H1 (cell line): ENCODE measurements around the gene TMEM200B. TPM values are rescaled to one million over a fixed set of nuclear protein-coding genes. Genes with fewer than 3 reads are reported as not detected.

ENCODE experiments used
- CTCF ChIA-PET: fragments of 300-600 bp; sonication (Branson Sonifier 250); formaldehyde crosslinking; loops from one replicate; lab custom pipeline; 2021; ENCODE audit not compliant: partially characterized antibody; lab: Charles Lee
- POLR2A ChIA-PET: fragments of 300-600 bp; sonication (Branson Sonifier 250); formaldehyde crosslinking; loops from one replicate; lab custom pipeline; 2021; ENCODE audit warnings: inconsistent platforms; ENCODE audit not compliant: partially characterized antibody; lab: Charles Lee
- DNase-seq, 2 experiments: peaks; one replicate each; pipeline versions ENCODE4 v3.0.0 to v3.0.0-alpha.2; 2010 to 2022; ENCODE audit warnings: low spot score in 2 of 2, low read depth in 1 of 2, mixed read lengths in 1 of 2
- FAIRE-seq: peaks from 2 replicates; lab custom pipeline; 2011; peaks lifted over from hg19 to GRCh38; lab: Jason Lieb, UNC
- H2AFZ ChIP-seq: 2 replicates; pipeline ENCODE4 v1.8.1; 2012; ENCODE audit warnings: low read length, inconsistent platforms
- H2AK5ac ChIP-seq: 2 replicates; pipeline ENCODE4 v1.6.1; 2013; ENCODE audit warnings: low read depth, low read length
- H2BK120ac ChIP-seq: replicated peaks from 2 replicates; pipeline ENCODE3; 2013; ENCODE audit warnings: low read depth, low read length, inconsistent platforms
- H2BK12ac ChIP-seq: 2 replicates; pipeline ENCODE4 v1.6.1; 2013; ENCODE audit warnings: low read depth, low read length
- H2BK15ac ChIP-seq: 2 replicates; pipeline ENCODE4 v1.6.1; 2013; ENCODE audit warnings: low read length
- H2BK20ac ChIP-seq: 2 replicates; pipeline ENCODE4 v1.6.1; 2013; ENCODE audit warnings: low read length
- H2BK5ac ChIP-seq: 2 replicates; pipeline ENCODE4 v1.6.1; 2013; ENCODE audit warnings: low read depth, low read length
- H3K14ac ChIP-seq: 2 replicates; pipeline ENCODE4 v1.6.1; 2013; ENCODE audit warnings: inconsistent platforms; ENCODE audit not compliant: insufficient read length
- H3K18ac ChIP-seq: 2 replicates; pipeline ENCODE4 v1.6.1; 2013; ENCODE audit warnings: low read length; ENCODE audit errors: extremely low read depth
- H3K23ac ChIP-seq: 2 replicates; pipeline ENCODE4 v1.6.1; 2013; ENCODE audit warnings: inconsistent platforms; ENCODE audit not compliant: insufficient read length
- H3K23me2 ChIP-seq: 2 replicates; pipeline ENCODE4 v1.6.1; 2013; ENCODE audit warnings: low read depth, low read length
- H3K27ac ChIP-seq: 2 replicates; pipeline ENCODE4 v1.6.1; 2011; ENCODE audit warnings: low read depth, low read length, inconsistent platforms
- H3K27me3 ChIP-seq, 4 experiments: replicated peaks in 1 of 4; 1 replicate in 1 of 4; 2 replicates in 3 of 4; pipeline versions ENCODE4 v1.6.1 to v1.8.1; 2011 to 2013; ENCODE audit warnings: low read length in 3 of 4, mild to moderate bottlenecking in 3 of 4, inconsistent platforms in 2 of 4, mixed read lengths in 2 of 4, moderate library complexity in 1 of 4; ENCODE audit not compliant: control insufficient read depth in 3 of 4, insufficient read depth in 3 of 4; ENCODE audit errors: extremely low read depth in 1 of 4
- H3K36me3 ChIP-seq, 4 experiments: 2 replicates each; pipeline versions ENCODE4 v1.6.1 to v1.8.1; 2011 to 2013; ENCODE audit warnings: mild to moderate bottlenecking in 4 of 4, low read length in 3 of 4, moderate library complexity in 2 of 4, control low read depth in 1 of 4, inconsistent platforms in 1 of 4; ENCODE audit not compliant: insufficient read depth in 4 of 4, control insufficient read depth in 2 of 4
- H3K4ac ChIP-seq: replicated peaks from 2 replicates; pipeline ENCODE3; 2013; ENCODE audit warnings: low read length, low read depth, mixed read lengths, inconsistent platforms; ENCODE audit not compliant: insufficient read length
- H3K4me1 ChIP-seq, 4 experiments: replicated peaks in 1 of 4; 1 replicate in 1 of 4; 2 replicates in 3 of 4; pipeline versions ENCODE4 v1.6.1 to v1.8.1; 2011 to 2013; ENCODE audit warnings: low read length in 3 of 4, inconsistent platforms in 2 of 4, mixed read lengths in 1 of 4; ENCODE audit not compliant: insufficient read depth in 4 of 4, control insufficient read depth in 3 of 4
- H3K4me2 ChIP-seq, 2 experiments: 2 replicates each; pipeline versions ENCODE4 v1.6.1 to v1.8.1; 2011 to 2013; ENCODE audit warnings: low read depth in 2 of 2, low read length in 2 of 2, control low read depth in 1 of 2, inconsistent platforms in 1 of 2, mild to moderate bottlenecking in 1 of 2; ENCODE audit not compliant: insufficient read depth in 1 of 2
- H3K4me3 ChIP-seq, 4 experiments: fragments of 200-600, 300-600 bp in 1 of 4; sonication (generic), shearing (Covaris generic), sonication (Bioruptor Twin) in 1 of 4; 2 replicates each; pipeline versions ENCODE4 v1.5.1 to v1.8.1; 2011 to 2016; ENCODE audit warnings: low read length in 4 of 4, low read depth in 3 of 4, control low read depth in 2 of 4, inconsistent platforms in 2 of 4, mild to moderate bottlenecking in 2 of 4, mixed read lengths in 1 of 4, moderate library complexity in 1 of 4; ENCODE audit not compliant: insufficient read depth in 2 of 4; ENCODE audit errors: extremely low read depth in 1 of 4
- H3K56ac ChIP-seq: replicated peaks from 2 replicates; pipeline ENCODE3; 2013; ENCODE audit warnings: low read depth, mild to moderate bottlenecking, mixed read lengths, low read length, inconsistent platforms; ENCODE audit not compliant: insufficient read length
- H3K79me1 ChIP-seq: 2 replicates; pipeline ENCODE4 v1.6.1; 2013; ENCODE audit warnings: low read depth, low read length, control low read depth
- H3K79me2 ChIP-seq, 2 experiments: 2 replicates each; pipeline versions ENCODE4 v1.6.1 to v1.8.1; 2012 to 2013; ENCODE audit warnings: low read length in 2 of 2, mild to moderate bottlenecking in 2 of 2, inconsistent platforms in 1 of 2; ENCODE audit not compliant: insufficient read depth in 2 of 2, control insufficient read depth in 1 of 2
- H3K9ac ChIP-seq, 4 experiments: replicated peaks in 1 of 4; 1 replicate in 1 of 4; 2 replicates in 3 of 4; pipeline versions ENCODE4 v1.6.1 to v1.8.1; 2011 to 2013; ENCODE audit warnings: low read depth in 3 of 4, low read length in 3 of 4, control low read depth in 2 of 4, mild to moderate bottlenecking in 2 of 4, moderate library complexity in 2 of 4, inconsistent platforms in 1 of 4; ENCODE audit errors: extremely low read depth in 1 of 4
- H3K9me3 ChIP-seq, 2 experiments: 2 replicates each; pipeline versions ENCODE4 v1.6.1 to v1.8.1; 2012 to 2013; ENCODE audit warnings: mild to moderate bottlenecking in 2 of 2, moderate library complexity in 2 of 2, control low read depth in 1 of 2, inconsistent platforms in 1 of 2, low read depth in 1 of 2, low read length in 1 of 2, mixed read lengths in 1 of 2; ENCODE audit not compliant: insufficient read depth in 2 of 2
- H4K20me1 ChIP-seq, 2 experiments: replicated peaks in 1 of 2; 2 replicates each; pipeline versions ENCODE3 to v1.8.1; 2011 to 2013; ENCODE audit warnings: inconsistent platforms in 2 of 2, low read length in 2 of 2, mild to moderate bottlenecking in 1 of 2; ENCODE audit not compliant: insufficient read depth in 2 of 2, control insufficient read depth in 1 of 2
- H4K5ac ChIP-seq: 2 replicates; pipeline ENCODE4 v1.6.1; 2013; ENCODE audit warnings: low read length, low read depth, mixed read lengths, inconsistent platforms; ENCODE audit not compliant: insufficient read length
- H4K8ac ChIP-seq: 2 replicates; pipeline ENCODE4 v1.8.0; 2013; ENCODE audit warnings: mild to moderate bottlenecking, moderate library complexity, low read length, inconsistent platforms; ENCODE audit not compliant: insufficient read depth; ENCODE audit errors: extremely low read depth
- H4K91ac ChIP-seq: replicated peaks from 2 replicates; pipeline ENCODE3; 2013; ENCODE audit warnings: low read length, mixed read lengths, inconsistent platforms; ENCODE audit not compliant: insufficient read length
- ASH2L ChIP-seq: fragments of 200-600, 300-600 bp; sonication (generic); IDR thresholded peaks from one replicate; pipeline ENCODE4 v1.7.1; 2017; ENCODE audit warnings: low read length
- ATF2 ChIP-seq: IDR thresholded peaks from 2 replicates; pipeline ENCODE4 v1.6.1; 2012; ENCODE audit warnings: low read length, inconsistent platforms
- JUND ChIP-seq: IDR thresholded peaks from 2 replicates; pipeline ENCODE4 v1.6.1; 2011; ENCODE audit warnings: mild to moderate bottlenecking, improper control_type of control experiment, low read length
- SIRT6 ChIP-seq: IDR thresholded peaks from one replicate; pipeline ENCODE4 v1.7.1; 2012; ENCODE audit warnings: low read length, inconsistent platforms
- TEAD4 ChIP-seq: IDR thresholded peaks from 2 replicates; pipeline ENCODE4 v1.6.1; 2012; ENCODE audit warnings: low read depth, low read length, inconsistent platforms, mixed read lengths
- USF2 ChIP-seq: IDR thresholded peaks from 2 replicates; pipeline ENCODE4 v1.6.1; 2011; ENCODE audit warnings: low read length, improper control_type of control experiment
- WGBS, 2 experiments: shearing (Covaris generic) in 1 of 2; methylation state at CpG; one replicate each; pipeline versions ENCODE4 v1.1.6 to v1.1.7; 2013 to 2015; ENCODE audit warnings: low lambda C conversion rate in 2 of 2, mixed read lengths in 2 of 2, inconsistent platforms in 1 of 2, low coverage in 1 of 2, missing lambda C conversion rate in 1 of 2; ENCODE audit not compliant: insufficient replicate concordance in 2 of 2, insufficient coverage in 1 of 2, insufficient read length in 1 of 2; ENCODE audit errors: extremely low coverage in 1 of 2, missing lambda C conversion rate in 1 of 2; 5-methylcytosine and 5-hydroxymethylcytosine counted together
- polyA plus RNA-seq, 7 experiments: library from polyadenylated mRNA; depleted of rRNA in 3 of 7; stranded (reverse) in 5 of 7; unstranded in 2 of 7; fragments of >200 nt in 5 of 7; fragments of 200-250 nt in 2 of 7; gene quantifications; 1 replicate in 5 of 7; 2 replicates in 1 of 7; 4 replicates in 1 of 7; pipeline versions ENCODE4 v1.2.1 to v1.2.3, GENCODE V29; 2011 to 2013; ENCODE audit warnings: missing spikeins in 2 of 7, mixed read lengths in 2 of 7
- total RNA-seq: library from RNA; stranded (reverse); fragmentation: NEBNext Ultra II Directional; extraction: Animal tissue kit (Norgen Biotek cat#: 25700); gene quantifications from 2 replicates; pipeline ENCODE4 v1.2.1, GENCODE V29; 2021

Gene TMEM200B
- total and polyA plus RNA-seq, 2 of the 8 experiments (the other 6 are each of a cell fraction or from before 2014, with no cell fraction given) = 4.9 to 11.0 TPM

- no peak overlapping the region; the same call in 1 of the 2 replicates for H2AFZ ChIP-seq
- DNase-seq (peak; percentile 66 to 93), FAIRE-seq (no peak)
- peaks cover 30% of the 10 kb centered on the region; the same call in 1 of the 2 replicates for H3K23me2 ChIP-seq
- peak overlapping the region; percentile 48; the same call in 1 of the 2 replicates for H3K27ac ChIP-seq
- H3K9ac ChIP-seq = peak overlapping the region in 3 of 4 experiments; percentile 11 to 45 (median 42); a peak in 5 of 7 replicates
- peak overlapping the region; percentile 21 for H2BK120ac ChIP-seq
- H3K23ac ChIP-seq = no peak overlapping the region
- no peaks in the 10 kb centered on the region for H3K79me1 ChIP-seq
- CTCF ChIA-PET = interaction anchor here (0.6 to 2.6 kb wide), 23 partner anchors 8 to 247 kb away, joined by 3 to 15 read pairs (median 4); partner anchors contain the start of gene SRSF4
- H4K91ac ChIP-seq = peak overlapping the region; percentile 98
- WGBS, 2 experiments = 28% methylated on average over 20 of the region's 85 CpGs; no CpG with 5 or more reads in 1 of the 2 experiments
- H3K18ac ChIP-seq = peak overlapping the region; percentile 91
- no peaks in the 10 kb centered on the region for H3K9me3 ChIP-seq
- peak overlapping the region; percentile 91 for H3K4ac ChIP-seq
- H3K27me3 ChIP-seq = peaks cover 0 to 42% (median 25%) of the 10 kb centered on the region in 4 experiments; a peak in 6 of 7 replicates
- H3K79me2 ChIP-seq = no peaks in the 10 kb centered on the region; a peak in 1 of 4 replicates
- peak overlapping the region; percentile 96 for H2BK12ac ChIP-seq
- peaks cover 0 to 4% of the 10 kb centered on the region in 2 experiments for H4K20me1 ChIP-seq
- POLR2A ChIA-PET = interaction anchor here (0.6 to 6.9 kb wide), 20 partner anchors 9 to 1970 kb away, joined by 3 to 77 read pairs (median 4); partner anchors contain the start of genes SLC9A1, SRSF4 and YTHDF2
- H2BK15ac ChIP-seq = peak overlapping the region; percentile 81; the same call in 1 of the 2 replicates
- H2BK20ac ChIP-seq = peak overlapping the region; percentile 90; the same call in 1 of the 2 replicates
- H3K56ac ChIP-seq = peak overlapping the region; percentile 93
- peak overlapping the region; percentile 55 for H3K14ac ChIP-seq
- peak overlapping the region; percentile 97; the same call in 1 of the 2 replicates for H2BK5ac ChIP-seq
- H3K4me2 ChIP-seq = peak overlapping the region; percentile 91 to 95
- H3K4me3 ChIP-seq = peak overlapping the region; percentile 51 to 91 (median 61)
- H4K5ac ChIP-seq = peak overlapping the region; percentile 75
- no peaks in the 10 kb centered on the region for H3K36me3 ChIP-seq
- H2AK5ac ChIP-seq = peak overlapping the region; percentile 53; the same call in 1 of the 2 replicates
- peak overlapping the region; percentile 89 for H4K8ac ChIP-seq
- peaks cover 0 to 19% (median 9%) of the 10 kb centered on the region in 4 experiments; a peak in 6 of 7 replicates for H3K4me1 ChIP-seq
- TF ChIP-seq TEAD4 (peak; percentile 98), SIRT6 (no peak), JUND (peak; percentile 37; the same call in 1 of the 2 replicates), ATF2 (no peak), ASH2L (peak; percentile 55), USF2 (no peak)
Observed at GRCh38 chr1:29124366-29125236, 898 bp upstream of the TMEM200B start.
